OCI-LY7 (cell line): ENCODE data around the gene MVB12B. TPM values are rescaled to one million over a fixed set of nuclear protein-coding genes. Genes with fewer than 3 reads are reported as not detected.

Experiments used
- BruUV-seq: library from RNA; stranded (reverse); fragments of 400-500 nt; replicated peaks from 2 replicates; lab custom pipeline; 2021; lab: Mats Ljungman, UMichigan
- CTCF ChIA-PET: fragments of 300-600 bp; sonication (Branson Sonifier 250); formaldehyde crosslinking; loops from one replicate; lab custom pipeline; 2022; ENCODE audit warnings: antibody characterized with exemption; ENCODE audit not compliant: unreplicated experiment; lab: Charles Lee
- POLR2A ChIA-PET: fragments of 300-600 bp; sonication (Branson Sonifier 250); formaldehyde crosslinking; loops from one replicate; lab custom pipeline; 2022; ENCODE audit warnings: antibody characterized with exemption; lab: Charles Lee
- DNase-seq: peaks from one replicate; pipeline ENCODE4 v3.0.0-alpha.2; 2015; ENCODE audit warnings: low spot score
- H2AFZ ChIP-seq: fragments of 200-600 bp; sonication (generic), shearing (Covaris generic); 2 replicates; pipeline ENCODE4 v1.6.1; 2014; ENCODE audit warnings: mild to moderate bottlenecking, antibody characterized with exemption, low read length, moderate library complexity
- H3K27ac ChIP-seq: fragments of 200-600 bp; sonication (generic); 2 replicates; pipeline ENCODE4 v1.5.1; 2014; ENCODE audit warnings: mixed run types, low read depth, mild to moderate bottlenecking, moderate library complexity, low read length, inconsistent platforms; ENCODE audit not compliant: poor library complexity, severe bottlenecking
- H3K36me3 ChIP-seq: fragments of 200-600 bp; sonication (generic); 2 replicates; pipeline ENCODE4 v1.6.1; 2014; ENCODE audit warnings: mild to moderate bottlenecking, antibody characterized with exemption, low read length, moderate library complexity, mixed read lengths; ENCODE audit not compliant: insufficient read depth
- H3K4me1 ChIP-seq: fragments of 200-600 bp; sonication (generic); 2 replicates; pipeline ENCODE4 v1.5.1; 2014; ENCODE audit warnings: mild to moderate bottlenecking, low read length; ENCODE audit not compliant: insufficient read depth, poor library complexity, severe bottlenecking
- H3K4me2 ChIP-seq: fragments of 200-600 bp; sonication (generic); 2 replicates; pipeline ENCODE4 v1.6.1; 2014; ENCODE audit warnings: mild to moderate bottlenecking, low read length
- H3K4me3 ChIP-seq: fragments of 200-600 bp; sonication (generic); 2 replicates; pipeline ENCODE4 v1.5.1; 2014; ENCODE audit warnings: mild to moderate bottlenecking, low read depth, low read length; ENCODE audit not compliant: poor library complexity, severe bottlenecking
- H3K79me2 ChIP-seq: fragments of 200-600 bp; sonication (generic); 2 replicates; pipeline ENCODE4 v1.6.1; 2016; ENCODE audit warnings: low read depth, mild to moderate bottlenecking, low read length, moderate library complexity, mixed read lengths; ENCODE audit not compliant: insufficient read depth
- H3K9me2 ChIP-seq: fragments of 200-600 bp; sonication (generic); 2 replicates; pipeline ENCODE4 v1.6.1; 2016; ENCODE audit warnings: mild to moderate bottlenecking, low read length, mixed read lengths; ENCODE audit not compliant: insufficient read depth
- H3K9me3 ChIP-seq: fragments of 200-600 bp; sonication (generic); 2 replicates; pipeline ENCODE4 v1.6.1; 2014; ENCODE audit warnings: mild to moderate bottlenecking, mixed run types, low read length, mixed read lengths
- H4K20me1 ChIP-seq: fragments of 200-600 bp; sonication (generic); 2 replicates; pipeline ENCODE4 v1.6.1; 2014; ENCODE audit warnings: mild to moderate bottlenecking, antibody characterized with exemption, low read length, moderate library complexity, mixed read lengths; ENCODE audit not compliant: insufficient read depth
- EZH2phosphoT487 ChIP-seq: fragments of 200-600 bp; sonication (generic); IDR thresholded peaks from 2 replicates; pipeline ENCODE4 v1.6.1; 2018; ENCODE audit warnings: low read depth, borderline replicate concordance, mild to moderate bottlenecking, mixed run types, antibody characterized with exemption, low read length, moderate library complexity, mixed read lengths
- intact Hi-C: fragments of 100-400 bp; cut with micrococcal nuclease; formaldehyde crosslinking; loops from one replicate; pipeline ENCODE4 v1.10.0; 2022; ENCODE audit not compliant: unreplicated experiment
- total RNA-seq, 2 experiments: library from RNA; depleted of rRNA in 1 of 2; stranded (reverse); fragments of >200 nt in 1 of 2; shearing (Covaris generic) in 1 of 2; gene quantifications; 2 replicates each; pipeline ENCODE4 v1.2.3, GENCODE V29; 2014 to 2022
- TF ChIP-seq, protein P1 (sequence below): fragments of 200-600 bp; sonication (generic); conservative IDR thresholded peaks from 2 replicates; pipeline ENCODE4 v1.5.1; 2014; ENCODE audit warnings: mild to moderate bottlenecking, antibody characterized with exemption, low read length, moderate library complexity, mixed read lengths

MVB12B gene
- total RNA-seq, 2 experiments from 2014 or later, result 1.3 TPM; not detected in 1

DNA sequence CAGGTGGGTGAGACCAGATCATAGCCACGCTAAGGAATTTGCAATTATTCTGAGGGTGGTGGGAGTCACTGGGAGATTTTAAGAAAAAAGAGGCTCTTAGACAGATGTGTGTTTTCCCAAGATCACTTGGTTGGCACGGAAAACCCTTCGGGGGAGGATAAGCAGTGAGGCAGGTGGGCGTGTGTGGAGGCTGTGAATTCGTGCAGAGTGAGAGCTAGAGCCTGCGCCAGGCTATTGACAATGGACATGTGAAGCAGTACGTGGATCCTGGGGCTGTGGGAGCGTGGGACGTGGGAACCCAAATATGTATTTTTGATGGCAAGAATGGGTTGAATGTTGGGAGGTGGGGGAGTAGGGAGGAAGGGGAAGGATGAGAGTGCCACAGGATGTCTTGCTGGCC, 19.4 kb downstream of the MVB12B start:
- no TSS peak for BruUV-seq
- Histone ChIP-seq H3K4me3 (no peak overlapping the region), H3K9me2 (no peaks in the 10 kb centered on the region), H3K9me3 (no peaks in the 10 kb centered on the region), H3K4me2 (no peak overlapping the region), H2AFZ (no peak overlapping the region), H4K20me1 (no peaks in the 10 kb centered on the region), H3K27ac (no peak overlapping the region), H3K36me3 (no peaks in the 10 kb centered on the region), H3K79me2 (no peaks in the 10 kb centered on the region), H3K4me1 (peaks cover 7% of the 10 kb centered on the region)
- POLR2A ChIA-PET, result no interaction called here
- TF ChIP-seq, protein P1, sequence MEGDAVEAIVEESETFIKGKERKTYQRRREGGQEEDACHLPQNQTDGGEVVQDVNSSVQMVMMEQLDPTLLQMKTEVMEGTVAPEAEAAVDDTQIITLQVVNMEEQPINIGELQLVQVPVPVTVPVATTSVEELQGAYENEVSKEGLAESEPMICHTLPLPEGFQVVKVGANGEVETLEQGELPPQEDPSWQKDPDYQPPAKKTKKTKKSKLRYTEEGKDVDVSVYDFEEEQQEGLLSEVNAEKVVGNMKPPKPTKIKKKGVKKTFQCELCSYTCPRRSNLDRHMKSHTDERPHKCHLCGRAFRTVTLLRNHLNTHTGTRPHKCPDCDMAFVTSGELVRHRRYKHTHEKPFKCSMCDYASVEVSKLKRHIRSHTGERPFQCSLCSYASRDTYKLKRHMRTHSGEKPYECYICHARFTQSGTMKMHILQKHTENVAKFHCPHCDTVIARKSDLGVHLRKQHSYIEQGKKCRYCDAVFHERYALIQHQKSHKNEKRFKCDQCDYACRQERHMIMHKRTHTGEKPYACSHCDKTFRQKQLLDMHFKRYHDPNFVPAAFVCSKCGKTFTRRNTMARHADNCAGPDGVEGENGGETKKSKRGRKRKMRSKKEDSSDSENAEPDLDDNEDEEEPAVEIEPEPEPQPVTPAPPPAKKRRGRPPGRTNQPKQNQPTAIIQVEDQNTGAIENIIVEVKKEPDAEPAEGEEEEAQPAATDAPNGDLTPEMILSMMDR, result no peak
- no peak for TF ChIP-seq EZH2phosphoT487
- DNase-seq, result no peak
- CTCF ChIA-PET, result no interaction called here
- intact Hi-C loops, result no loop called here

DNA sequence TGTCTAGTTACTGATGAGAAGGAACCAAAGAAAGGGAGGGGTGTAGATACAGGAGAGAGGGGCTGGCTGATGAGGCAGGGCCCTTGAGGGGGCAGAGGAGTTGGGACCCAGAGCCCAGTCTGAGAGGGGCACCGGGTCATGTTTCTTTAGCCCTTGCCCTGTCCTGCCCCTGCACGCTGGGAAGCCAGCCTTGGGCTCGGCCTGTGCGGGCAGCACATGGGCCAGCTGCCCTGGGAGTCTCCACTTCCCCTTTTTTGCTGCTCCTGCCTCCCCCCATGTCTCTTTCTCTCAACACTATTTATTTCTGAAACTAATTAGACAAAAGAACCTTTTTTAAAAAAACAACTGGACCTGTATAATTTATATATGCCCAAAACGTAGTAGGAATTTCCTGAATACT, 20.5 kb downstream of the MVB12B start:
- DNase-seq, result no peak
- Histone ChIP-seq H4K20me1 (no peaks in the 10 kb centered on the region), H3K4me2 (no peak overlapping the region), H3K79me2 (no peaks in the 10 kb centered on the region), H3K27ac (no peak overlapping the region), H3K4me3 (no peak overlapping the region), H3K9me3 (no peaks in the 10 kb centered on the region), H3K36me3 (no peaks in the 10 kb centered on the region), H2AFZ (no peak overlapping the region), H3K4me1 (peaks cover 7% of the 10 kb centered on the region), H3K9me2 (no peaks in the 10 kb centered on the region)
- intact Hi-C loops, result no loop called here
- POLR2A ChIA-PET, result interaction anchor here (0.6 kb wide), 1 partner anchor 18 kb away, joined by 3 read pairs; no protein-coding TSS in a partner anchor
- no peak for TF ChIP-seq EZH2phosphoT487
- TF ChIP-seq, protein P1, result no peak
- no TSS peak for BruUV-seq
- CTCF ChIA-PET, result no interaction called here

DNA sequence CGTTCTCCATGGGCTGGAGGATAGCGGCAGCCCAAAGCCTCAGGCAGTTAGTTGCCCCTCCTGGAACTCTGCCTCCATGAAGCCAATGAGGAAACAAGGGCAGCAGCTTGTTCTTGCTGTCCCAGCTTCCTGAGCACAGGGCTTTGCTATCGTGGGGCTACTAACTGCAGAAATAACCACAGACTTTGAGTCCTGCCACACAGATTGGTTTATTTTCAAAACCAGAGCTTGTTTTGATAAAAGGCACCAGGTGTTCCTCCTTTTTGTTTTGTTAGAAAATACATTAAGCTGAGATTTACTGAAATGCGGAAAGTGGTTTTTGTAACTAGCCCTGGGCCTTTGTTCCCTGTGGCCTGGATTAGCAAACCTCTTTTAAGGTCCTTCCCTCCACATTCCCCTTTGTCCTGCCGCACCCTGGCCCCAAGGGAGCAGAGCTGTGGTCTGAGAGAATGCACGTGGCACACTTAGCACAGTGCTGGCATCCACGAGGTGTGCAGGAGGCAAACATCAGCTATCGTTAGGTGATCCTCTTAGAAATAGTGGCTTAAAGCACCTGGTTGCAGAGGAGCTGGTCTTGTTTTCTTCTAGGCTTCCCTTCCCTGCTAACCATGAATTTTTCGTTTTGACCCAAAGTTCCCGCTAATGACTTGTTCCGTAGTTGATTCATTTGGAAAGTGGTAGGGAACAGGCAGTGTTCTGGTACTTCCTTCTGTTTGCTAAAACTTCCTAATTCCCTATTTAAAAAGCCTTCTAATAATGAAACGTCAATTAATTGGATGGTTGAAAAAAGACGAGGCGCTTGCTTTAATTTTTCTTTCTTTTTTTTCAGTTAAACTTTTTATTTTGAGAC, 21.5 kb downstream of the MVB12B start:
- ChIA-PET CTCF (no interaction called here), POLR2A (interaction anchor here (0.5 to 0.9 kb wide), 3 partner anchors 15 to 102 kb away, joined by 3 to 5 read pairs (median 3); no protein-coding TSS in a partner anchor)
- H3K27ac ChIP-seq, result no peak overlapping the region
- intact Hi-C loops, result no loop called here
- H3K9me2 ChIP-seq, result no peaks in the 10 kb centered on the region
- peak; percentile 8 for DNase-seq
- BruUV-seq, result no TSS peak
- H3K9me3 ChIP-seq, result no peaks in the 10 kb centered on the region
- no peak overlapping the region for H2AFZ ChIP-seq
- TF ChIP-seq, protein P1, result no peak
- no peak for TF ChIP-seq EZH2phosphoT487
- H3K79me2 ChIP-seq, result no peaks in the 10 kb centered on the region
- no peaks in the 10 kb centered on the region for H4K20me1 ChIP-seq
- no peaks in the 10 kb centered on the region for H3K36me3 ChIP-seq
- peaks cover 7% of the 10 kb centered on the region for H3K4me1 ChIP-seq
- no peak overlapping the region for H3K4me3 ChIP-seq
- no peak overlapping the region for H3K4me2 ChIP-seq
